Neural progenitor cell (in vitro differentiated cells): ENCODE results near the gene PLA2G2E.

Source experiments
- EZH2 ChIP-seq: fragments of 200-600 bp; sonication (generic); IDR thresholded peaks from 2 replicates; pipeline ENCODE4 v1.6.1; 2017; ENCODE audit warnings: antibody characterized with exemption, mild to moderate bottlenecking, moderate library complexity
- EZH2phosphoT487 ChIP-seq: fragments of 200-600 bp; sonication (generic); IDR thresholded peaks from 2 replicates; pipeline ENCODE4 v1.6.1; 2017; ENCODE audit warnings: antibody characterized with exemption
- TF ChIP-seq, protein P1 (sequence below): fragments of 200-600 bp; sonication (generic); IDR thresholded peaks from 2 replicates; pipeline ENCODE4 v1.5.1; 2017; ENCODE audit warnings: antibody characterized with exemption, mild to moderate bottlenecking

GRCh38 chr1:19909971-19910370 is 13.4 kb downstream of the PLA2G2E start:
- TF ChIP-seq, protein P1, sequence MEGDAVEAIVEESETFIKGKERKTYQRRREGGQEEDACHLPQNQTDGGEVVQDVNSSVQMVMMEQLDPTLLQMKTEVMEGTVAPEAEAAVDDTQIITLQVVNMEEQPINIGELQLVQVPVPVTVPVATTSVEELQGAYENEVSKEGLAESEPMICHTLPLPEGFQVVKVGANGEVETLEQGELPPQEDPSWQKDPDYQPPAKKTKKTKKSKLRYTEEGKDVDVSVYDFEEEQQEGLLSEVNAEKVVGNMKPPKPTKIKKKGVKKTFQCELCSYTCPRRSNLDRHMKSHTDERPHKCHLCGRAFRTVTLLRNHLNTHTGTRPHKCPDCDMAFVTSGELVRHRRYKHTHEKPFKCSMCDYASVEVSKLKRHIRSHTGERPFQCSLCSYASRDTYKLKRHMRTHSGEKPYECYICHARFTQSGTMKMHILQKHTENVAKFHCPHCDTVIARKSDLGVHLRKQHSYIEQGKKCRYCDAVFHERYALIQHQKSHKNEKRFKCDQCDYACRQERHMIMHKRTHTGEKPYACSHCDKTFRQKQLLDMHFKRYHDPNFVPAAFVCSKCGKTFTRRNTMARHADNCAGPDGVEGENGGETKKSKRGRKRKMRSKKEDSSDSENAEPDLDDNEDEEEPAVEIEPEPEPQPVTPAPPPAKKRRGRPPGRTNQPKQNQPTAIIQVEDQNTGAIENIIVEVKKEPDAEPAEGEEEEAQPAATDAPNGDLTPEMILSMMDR = no peak
- TF ChIP-seq EZH2 (no peak), EZH2phosphoT487 (no peak)
